Ovary (tissue), 9 donors: ENCODE measurements around the gene AQP3. TPM values are rescaled to one million over a fixed set of nuclear protein-coding genes. Genes with fewer than 3 reads are reported as not detected.

ENCODE experiments used
- DNase-seq, 5 donors: peaks; one replicate each; pipeline ENCODE4 v3.0.0-alpha.2; 2019 to 2020
- H3K27ac ChIP-seq, 2 donors: fragments of 200-600 bp; one replicate each; pipeline versions ENCODE4 v1.5.1 to v1.8.0; 2019 to 2022
- H3K27me3 ChIP-seq: fragments of 200-600 bp; one replicate; pipeline ENCODE4 v1.8.0; 2022
- H3K36me3 ChIP-seq: fragments of 200-600 bp; sonication (generic); one replicate; pipeline ENCODE4 v1.5.1; 2019
- H3K4me1 ChIP-seq: one replicate; pipeline ENCODE4 v1.8.1; 2013; ENCODE audit warnings: mild to moderate bottlenecking, moderate library complexity; ENCODE audit not compliant: insufficient read depth
- H3K4me3 ChIP-seq: fragments of 200-600 bp; sonication (generic); one replicate; pipeline ENCODE4 v1.5.1; 2017
- H3K9me3 ChIP-seq, 2 donors: fragments of 200-600 bp in 1 of 2; sonication (generic) in 1 of 2; one replicate each; pipeline versions ENCODE4 v1.5.1 to v1.8.1; 2013 to 2019; ENCODE audit warnings: mild to moderate bottlenecking in 1 of 2, moderate library complexity in 1 of 2
- EP300 ChIP-seq: sonication (generic); formaldehyde crosslinking; IDR thresholded peaks from one replicate; pipeline ENCODE4 v1.6.1; 2017; ENCODE audit warnings: antibody characterized with exemption
- POLR2A ChIP-seq: fragments of 450-650 bp; IDR thresholded peaks from one replicate; pipeline ENCODE4 v1.6.1; 2017; ENCODE audit warnings: antibody characterized with exemption, mild to moderate bottlenecking, moderate library complexity
- WGBS, 3 donors: extraction: QIAGEN DNeasy Blood & Tissue Kit in 1 of 3; methylation state at CpG; one replicate each; pipeline versions ENCODE4 v1.1.5 to v1.1.7; 2013 to 2017; 5-methylcytosine and 5-hydroxymethylcytosine counted together
- intact Hi-C, 4 donors: fragments of 100-400 bp; cut with DNase I; formaldehyde crosslinking; loops; one replicate each; pipeline versions ENCODE4 v1.11.0 to v1.15.1; 2022 to 2023
- polyA plus RNA-seq, 2 donors: library from polyadenylated mRNA; stranded (reverse); fragments of 200-250 nt in 1 of 2; fragments of 350-450 nt in 1 of 2; fragmentation: Illumina TruSeq in 1 of 2; extraction: RNeasy Lipid Tissue Mini Kit (QIAGEN cat#74804) in 1 of 2; gene quantifications; one replicate each; pipeline ENCODE4 v1.2.3, GENCODE V29; 2013 to 2014
- total RNA-seq, 7 donors: library from RNA; depleted of rRNA in 2 of 7; stranded (reverse); fragments of >200 nt in 2 of 7; fragmentation: NEBNext Ultra II Directional in 3 of 7; extraction: Animal tissue kit (Norgen Biotek cat#: 25700) in 3 of 7; gene quantifications; one replicate each; pipeline versions ENCODE4 v1.1.0 to v1.2.4, GENCODE V29; 2016 to 2023
- TF ChIP-seq, protein P1 (sequence below), 3 donors: fragments of 450-650 bp in 2 of 3; fragments of 200-600 bp in 1 of 3; IDR thresholded peaks; one replicate each; pipeline versions ENCODE4 v1.5.1 to v1.8.0; 2016 to 2022; ENCODE audit warnings: antibody characterized with exemption in 3 of 3, mild to moderate bottlenecking in 1 of 3
- donor health status: DM: no; HTN: no; CAD: no; lungs with moderate emphysema.
- donor health status: DM: no; HTN: no; CAD: no.
- donor health status: Bipolar disorder and iron deficiency.
- donor health status: DM: yes; HTN: yes; CAD: no.
- donor health status: DM: no; HTN: no; CAD: no.
- donor health status: DM: yes; HTN: yes; CAD: no.

AQP3 gene
- total and polyA plus RNA-seq, 9 donors: 5.6 to 47.2 (median 8.7) TPM

DNA sequence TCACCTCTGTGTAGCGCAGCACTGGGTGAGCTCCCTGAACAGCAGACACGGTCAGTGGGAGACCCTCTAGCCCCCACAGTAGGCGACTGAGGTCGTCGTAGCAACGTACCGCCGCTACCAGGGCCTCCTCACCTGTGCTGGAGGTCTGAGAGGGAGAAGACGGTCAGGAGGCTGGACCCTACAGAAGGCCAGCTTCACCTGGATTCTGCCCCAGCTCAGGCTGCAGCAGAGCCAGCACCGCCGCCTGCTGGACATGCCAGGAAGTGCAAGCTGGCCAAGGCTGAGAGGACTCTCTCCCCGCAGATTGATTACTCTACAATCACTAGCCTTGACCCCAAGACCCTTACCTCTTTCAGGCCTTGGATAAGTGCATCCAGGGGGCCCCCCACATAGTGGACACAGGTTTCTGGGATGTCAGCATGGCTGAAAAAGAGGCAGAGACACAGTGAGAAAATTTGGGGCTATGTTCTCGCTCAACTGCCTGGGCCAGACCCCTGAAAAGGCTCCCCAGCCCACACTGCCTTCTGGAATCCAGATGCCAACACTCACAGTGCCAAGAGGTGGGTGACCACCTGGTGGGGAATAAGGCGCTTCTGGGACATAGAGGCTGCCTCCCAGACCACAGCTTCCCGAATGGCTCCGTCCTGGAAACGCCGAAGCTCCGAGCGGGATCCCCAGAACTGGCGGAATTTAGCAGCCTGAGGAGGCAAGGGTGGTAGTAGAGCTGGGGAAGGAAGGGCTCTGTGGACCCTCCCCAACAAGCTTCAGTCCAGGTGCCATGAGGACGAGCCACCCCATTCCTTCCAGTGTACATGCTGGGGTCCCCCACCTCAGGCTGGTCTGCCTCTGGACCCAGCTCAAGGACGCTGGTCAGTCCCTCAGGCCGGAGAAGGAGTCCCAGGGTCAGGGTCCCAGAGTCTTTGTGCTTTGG lies 19.4 kb upstream of the AQP3 start:
- peak; percentile 36 to 74 (median 73) for DNase-seq
- Histone ChIP-seq H3K36me3 (no peaks in the 10 kb centered on the region), H3K27me3 (no peaks in the 10 kb centered on the region), H3K4me3 (no peak overlapping the region), H3K9me3 (no peaks in the 10 kb centered on the region), H3K4me1 (no peaks in the 10 kb centered on the region), H3K27ac (peak overlapping the region in 1 of 2 donors; percentile 1)
- WGBS, 3 donors: 73 to 76% (median 75%) methylated on average over 24 of the region's 24 CpGs
- TF ChIP-seq, protein P1, sequence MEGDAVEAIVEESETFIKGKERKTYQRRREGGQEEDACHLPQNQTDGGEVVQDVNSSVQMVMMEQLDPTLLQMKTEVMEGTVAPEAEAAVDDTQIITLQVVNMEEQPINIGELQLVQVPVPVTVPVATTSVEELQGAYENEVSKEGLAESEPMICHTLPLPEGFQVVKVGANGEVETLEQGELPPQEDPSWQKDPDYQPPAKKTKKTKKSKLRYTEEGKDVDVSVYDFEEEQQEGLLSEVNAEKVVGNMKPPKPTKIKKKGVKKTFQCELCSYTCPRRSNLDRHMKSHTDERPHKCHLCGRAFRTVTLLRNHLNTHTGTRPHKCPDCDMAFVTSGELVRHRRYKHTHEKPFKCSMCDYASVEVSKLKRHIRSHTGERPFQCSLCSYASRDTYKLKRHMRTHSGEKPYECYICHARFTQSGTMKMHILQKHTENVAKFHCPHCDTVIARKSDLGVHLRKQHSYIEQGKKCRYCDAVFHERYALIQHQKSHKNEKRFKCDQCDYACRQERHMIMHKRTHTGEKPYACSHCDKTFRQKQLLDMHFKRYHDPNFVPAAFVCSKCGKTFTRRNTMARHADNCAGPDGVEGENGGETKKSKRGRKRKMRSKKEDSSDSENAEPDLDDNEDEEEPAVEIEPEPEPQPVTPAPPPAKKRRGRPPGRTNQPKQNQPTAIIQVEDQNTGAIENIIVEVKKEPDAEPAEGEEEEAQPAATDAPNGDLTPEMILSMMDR (IDR thresholded peaks at IDR 0.05): peak; percentile 75 to 83 (median 80)
- no peak for TF ChIP-seq EP300
- intact Hi-C loops: loop anchor here in 3 of 4 donors (2.0 to 10.0 kb wide), 5 partner anchors 55 to 182 kb away; no protein-coding TSS in a partner anchor

DNA sequence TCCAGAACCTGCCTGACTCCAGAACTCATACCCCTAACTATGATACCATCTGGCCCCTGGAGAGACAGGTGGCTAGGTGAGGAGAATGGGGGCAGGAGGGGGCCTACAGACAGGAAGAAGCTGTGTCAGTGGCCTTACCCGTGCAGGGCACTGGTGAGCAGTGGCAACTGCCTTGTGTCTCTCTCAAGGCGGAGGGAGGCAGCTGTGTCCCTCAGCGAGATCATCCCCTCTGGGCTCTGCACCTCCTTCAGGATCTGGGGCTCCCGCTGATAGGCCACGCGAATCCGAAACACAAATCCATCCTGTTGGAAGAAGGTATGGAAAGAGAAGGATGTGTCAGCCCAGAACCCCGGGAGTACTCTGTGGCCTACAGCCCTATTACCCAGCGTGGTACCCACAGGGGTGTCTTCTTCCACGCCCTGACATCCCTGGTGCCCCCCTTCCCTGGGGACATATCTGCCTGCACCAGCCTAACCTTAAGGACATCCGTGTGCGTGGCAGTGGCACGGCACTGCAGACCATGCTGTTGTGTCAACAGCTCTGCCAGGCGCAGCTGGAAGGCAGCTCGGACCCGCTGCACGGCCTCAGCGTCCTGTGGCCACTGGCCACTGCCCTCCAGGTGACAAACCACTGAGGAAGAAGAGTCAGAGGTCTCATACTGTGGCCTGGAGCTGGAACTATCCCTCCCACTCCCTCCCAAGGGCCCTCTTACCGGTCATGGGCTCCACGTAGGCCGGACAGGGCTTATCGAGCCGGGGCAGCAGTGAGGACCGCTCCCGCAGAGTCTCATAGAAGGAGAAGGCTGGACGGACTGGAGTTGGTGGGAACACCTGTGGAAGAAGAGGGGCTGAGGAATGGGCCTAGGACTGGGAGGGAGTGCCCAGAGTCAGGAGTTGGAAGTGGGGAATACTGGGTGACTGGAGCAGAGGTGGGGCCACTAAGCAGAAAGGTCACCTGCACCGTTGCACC lies 18.5 kb upstream of the AQP3 start:
- Histone ChIP-seq H3K27ac (no peak overlapping the region), H3K4me1 (no peaks in the 10 kb centered on the region), H3K27me3 (no peaks in the 10 kb centered on the region), H3K9me3 (no peaks in the 10 kb centered on the region), H3K4me3 (no peak overlapping the region), H3K36me3 (no peaks in the 10 kb centered on the region)
- TF ChIP-seq POLR2A (no peak), EP300 (no peak)
- TF ChIP-seq, protein P1 (IDR thresholded peaks at IDR 0.05): no peak
- DNase-seq: peak in 1 of 5 donors; percentile 13
- 91 to 92% (median 92%) methylated on average over 27 of the region's 27 CpGs for WGBS, 3 donors
- intact Hi-C loops: loop anchor here in 3 of 4 donors (2.0 to 10.0 kb wide), 5 partner anchors 54 to 181 kb away; no protein-coding TSS in a partner anchor

DNA sequence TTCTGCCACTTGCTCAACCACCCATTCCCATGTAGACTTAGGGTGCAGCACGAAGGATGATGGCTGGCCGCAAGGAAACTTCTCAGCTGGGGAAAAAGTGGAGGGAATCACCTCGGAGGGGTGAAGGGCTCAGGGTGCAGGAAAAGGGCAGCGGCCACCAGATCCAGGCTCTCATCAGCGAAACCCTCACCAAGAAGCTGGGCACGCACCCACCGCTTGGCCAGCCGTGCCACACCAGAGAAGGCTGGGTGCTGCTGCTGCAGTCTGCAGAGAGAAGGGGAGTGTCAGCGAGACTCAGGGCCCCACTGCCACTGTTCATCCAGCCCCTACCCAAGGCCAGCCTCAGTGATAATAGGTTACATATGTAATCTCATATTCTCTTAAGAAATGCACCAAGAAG lies 17.7 kb upstream of the AQP3 start:
- Histone ChIP-seq H3K4me3 (no peak overlapping the region), H3K4me1 (no peaks in the 10 kb centered on the region), H3K27ac (no peak overlapping the region), H3K36me3 (no peaks in the 10 kb centered on the region), H3K27me3 (no peaks in the 10 kb centered on the region), H3K9me3 (no peaks in the 10 kb centered on the region)
- no peak for DNase-seq
- intact Hi-C loops: loop anchor here in 3 of 4 donors (5.0 to 10.0 kb wide), 4 partner anchors 53 to 180 kb away; no protein-coding TSS in a partner anchor
- 94 to 96% (median 94%) methylated on average over 9 of the region's 9 CpGs for WGBS, 3 donors
- no peak for TF ChIP-seq EP300
- TF ChIP-seq, protein P1 (IDR thresholded peaks at IDR 0.05): no peak

DNA sequence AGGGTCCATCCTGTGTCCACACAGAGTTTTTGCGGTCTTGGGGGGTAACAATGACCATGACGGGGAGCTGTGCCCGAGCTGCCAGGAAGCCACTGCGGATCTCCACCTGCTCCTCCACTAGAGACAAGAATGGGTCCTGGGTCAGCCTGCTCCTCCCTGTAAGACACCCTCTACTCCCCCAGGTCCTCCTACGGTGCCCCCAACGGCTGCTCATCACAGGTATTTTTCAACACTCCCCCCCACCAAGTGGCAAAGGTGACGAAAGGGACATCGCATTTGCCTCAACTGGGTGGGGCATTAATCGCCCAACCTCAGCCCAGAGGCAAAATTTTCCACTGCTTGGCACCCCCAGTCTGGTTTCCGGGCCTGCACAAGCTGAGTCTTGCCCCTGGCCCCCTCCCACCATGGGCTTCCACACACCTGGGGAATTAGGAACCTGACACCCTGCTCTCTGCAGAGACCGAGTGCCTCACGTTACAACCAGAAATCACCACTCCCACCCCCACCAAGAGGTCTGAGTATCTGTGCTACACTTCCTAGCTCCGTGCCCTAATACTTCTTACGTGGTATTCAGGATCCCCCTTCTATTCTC lies 16.7 kb upstream of the AQP3 start:
- intact Hi-C loops: loop anchor here in 1 of 4 donors (10.0 kb wide), 2 partner anchors 89 to 179 kb away; no protein-coding TSS in a partner anchor
- Histone ChIP-seq H3K27me3 (no peaks in the 10 kb centered on the region), H3K4me3 (no peak overlapping the region), H3K27ac (no peak overlapping the region), H3K36me3 (no peaks in the 10 kb centered on the region), H3K4me1 (no peaks in the 10 kb centered on the region), H3K9me3 (no peaks in the 10 kb centered on the region)
- TF ChIP-seq EP300: no peak
- TF ChIP-seq, protein P1 (IDR thresholded peaks at IDR 0.05): no peak
- no peak for DNase-seq
- WGBS, 3 donors: 84 to 86% (median 84%) methylated on average over 13 to 14 of the region's 14 CpGs
